ENCODE results near the gene FBXO7.
A peak's percentile ranks its signal among the peaks of the same experiment; 100 is the strongest.

The FBXO7 gene

DNA sequence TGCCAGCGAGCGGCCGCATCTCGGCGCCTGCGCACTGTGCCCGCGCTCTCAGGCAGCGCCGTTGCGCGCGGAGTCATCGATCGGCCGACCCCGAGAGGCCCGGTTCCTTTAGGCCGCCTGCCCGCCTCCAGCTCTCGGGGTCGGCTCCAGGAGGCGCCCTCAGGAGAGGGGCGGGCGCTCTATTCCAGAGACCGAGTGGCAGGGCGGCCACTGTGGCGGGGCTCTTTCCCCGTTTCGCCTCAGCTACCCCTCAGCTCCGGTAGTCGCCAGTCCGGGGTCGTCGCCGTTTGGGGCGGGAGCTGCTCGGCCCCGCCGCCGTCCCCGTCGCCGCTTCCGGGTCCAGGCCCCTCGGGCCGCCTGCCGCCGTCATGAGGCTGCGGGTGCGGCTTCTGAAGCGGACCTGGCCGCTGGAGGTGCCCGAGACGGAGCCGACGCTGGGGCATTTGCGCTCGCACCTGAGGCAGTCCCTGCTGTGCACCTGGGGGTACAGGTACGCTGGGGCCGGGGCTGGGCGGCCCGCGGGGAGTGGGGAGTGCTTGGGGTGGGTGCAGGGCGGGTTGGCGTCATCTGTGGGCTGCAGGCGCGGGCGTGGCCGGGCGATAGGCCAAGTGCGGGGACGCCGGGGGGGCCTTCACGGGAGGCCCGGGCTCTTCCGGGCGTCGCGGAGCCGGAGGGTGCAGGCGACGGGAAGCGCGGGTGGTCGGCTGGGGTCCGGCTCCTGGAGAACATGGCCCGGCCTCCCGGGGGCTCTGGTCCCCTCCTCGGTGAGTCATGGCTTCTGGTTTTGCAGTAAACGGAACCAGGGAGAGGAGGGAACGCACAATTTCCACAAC, at the start of gene FBXO7:
TSS of gene FBXO7 (plus strand) at position 177 of the 833 bp plus-strand sequence. CDS start at position 369, 192 bp downstream.
- TF ChIP-seq, protein P1, sequence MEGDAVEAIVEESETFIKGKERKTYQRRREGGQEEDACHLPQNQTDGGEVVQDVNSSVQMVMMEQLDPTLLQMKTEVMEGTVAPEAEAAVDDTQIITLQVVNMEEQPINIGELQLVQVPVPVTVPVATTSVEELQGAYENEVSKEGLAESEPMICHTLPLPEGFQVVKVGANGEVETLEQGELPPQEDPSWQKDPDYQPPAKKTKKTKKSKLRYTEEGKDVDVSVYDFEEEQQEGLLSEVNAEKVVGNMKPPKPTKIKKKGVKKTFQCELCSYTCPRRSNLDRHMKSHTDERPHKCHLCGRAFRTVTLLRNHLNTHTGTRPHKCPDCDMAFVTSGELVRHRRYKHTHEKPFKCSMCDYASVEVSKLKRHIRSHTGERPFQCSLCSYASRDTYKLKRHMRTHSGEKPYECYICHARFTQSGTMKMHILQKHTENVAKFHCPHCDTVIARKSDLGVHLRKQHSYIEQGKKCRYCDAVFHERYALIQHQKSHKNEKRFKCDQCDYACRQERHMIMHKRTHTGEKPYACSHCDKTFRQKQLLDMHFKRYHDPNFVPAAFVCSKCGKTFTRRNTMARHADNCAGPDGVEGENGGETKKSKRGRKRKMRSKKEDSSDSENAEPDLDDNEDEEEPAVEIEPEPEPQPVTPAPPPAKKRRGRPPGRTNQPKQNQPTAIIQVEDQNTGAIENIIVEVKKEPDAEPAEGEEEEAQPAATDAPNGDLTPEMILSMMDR (IDR thresholded peaks at IDR 0.05) = no peak

DNA sequence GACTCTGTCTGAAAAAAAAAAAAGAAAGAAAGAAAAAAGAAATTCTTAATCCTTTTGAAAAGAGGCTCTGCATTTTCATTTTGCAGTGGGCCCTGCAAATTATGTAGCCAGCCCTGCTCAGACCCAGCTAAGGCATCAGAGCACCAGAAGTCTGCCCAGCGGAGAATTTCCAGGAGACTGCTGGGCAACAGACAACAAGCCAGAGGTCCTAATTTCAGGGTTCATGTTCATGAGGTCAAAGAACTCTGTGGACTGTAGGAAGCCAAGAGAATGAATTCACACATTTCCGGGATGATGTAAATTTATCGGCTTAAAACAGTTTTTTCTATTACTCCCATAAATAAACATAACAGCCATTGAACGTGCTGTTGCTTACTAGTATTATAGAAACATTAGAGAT, 47.7 kb upstream of the FBXO7 start:
- TF ChIP-seq, protein P1 (IDR thresholded peaks at IDR 0.05) = no peak

DNA sequence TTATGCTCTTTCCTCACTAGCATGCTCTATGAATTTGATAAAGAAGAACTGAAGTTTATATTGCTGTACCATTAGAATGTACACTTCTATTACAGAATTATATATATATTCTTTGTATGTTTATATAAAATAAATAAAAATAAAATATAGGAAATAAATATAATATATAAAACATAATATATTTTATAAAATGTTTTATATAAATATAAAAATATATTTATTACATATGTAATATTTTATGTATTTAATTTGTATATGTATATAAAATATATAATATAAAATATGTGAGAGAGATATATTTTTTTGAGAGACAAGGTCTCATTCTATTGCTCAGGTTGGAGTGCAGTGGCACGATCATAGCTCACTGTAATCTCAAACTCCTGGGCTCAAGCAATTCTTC, 44.3 kb upstream of the FBXO7 start:
- TF ChIP-seq, protein P1 (IDR thresholded peaks at IDR 0.05) = no peak

DNA sequence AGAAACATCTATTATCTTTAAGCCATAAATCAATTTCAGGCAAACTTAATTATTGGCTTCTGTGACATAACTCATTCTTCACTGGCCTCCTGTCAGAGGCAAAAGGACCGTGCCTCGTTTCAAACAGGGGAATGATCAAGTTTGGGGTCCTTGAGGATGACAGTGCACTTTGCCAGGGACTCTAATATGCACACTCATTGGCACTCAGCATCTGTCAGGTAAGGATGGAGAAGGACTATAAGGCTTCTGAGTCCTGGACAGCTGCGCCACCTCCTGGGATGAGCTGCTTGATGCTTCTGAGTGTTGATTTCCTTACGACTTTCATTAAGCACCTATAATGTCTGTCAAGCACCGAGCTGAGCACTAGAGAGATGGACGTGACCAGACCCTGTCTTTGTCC, 30.5 kb upstream of the FBXO7 start:
- TF ChIP-seq, protein P1 (IDR thresholded peaks at IDR 0.05) = peak; percentile 61

DNA sequence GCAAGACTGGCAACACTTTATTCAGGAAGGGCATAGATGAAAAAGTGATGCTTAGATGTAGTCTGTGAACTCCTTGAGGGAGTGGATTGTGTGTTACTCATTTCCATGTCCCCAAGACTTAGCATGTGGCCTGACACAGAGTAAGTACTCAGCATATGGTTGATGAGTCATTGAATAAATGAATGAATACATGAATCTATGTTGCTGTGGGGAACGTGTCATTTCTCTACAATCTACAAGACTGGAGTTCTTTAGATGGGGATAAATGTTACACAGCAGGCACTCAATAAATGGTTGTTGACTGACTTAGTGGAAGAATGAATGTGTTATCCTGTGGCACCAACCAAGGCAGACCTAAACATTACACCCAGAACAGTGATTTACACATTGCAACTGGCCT, 28.3 kb upstream of the FBXO7 start:
- TF ChIP-seq, protein P1 (IDR thresholded peaks at IDR 0.05) = no peak

DNA sequence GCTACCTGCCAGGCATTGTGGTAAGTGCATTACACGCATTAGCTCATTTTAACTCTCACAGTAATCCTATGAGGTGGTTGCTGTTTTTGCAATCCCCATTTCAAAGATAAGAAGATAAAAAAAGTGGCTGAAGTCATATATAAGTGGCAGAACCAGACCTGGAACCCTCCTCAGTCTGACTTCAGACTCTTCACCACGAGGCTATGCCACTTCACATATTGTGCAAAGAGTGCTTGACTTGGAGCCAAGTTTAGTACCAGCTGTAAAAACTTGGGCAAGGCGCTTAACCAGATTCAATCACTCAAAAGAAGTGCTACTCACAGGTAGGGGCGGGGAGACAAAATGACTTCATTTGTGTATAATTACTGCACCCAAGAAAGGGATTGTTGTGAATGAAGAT, 25.6 kb upstream of the FBXO7 start:
- TF ChIP-seq, protein P1 (IDR thresholded peaks at IDR 0.05) = no peak

DNA sequence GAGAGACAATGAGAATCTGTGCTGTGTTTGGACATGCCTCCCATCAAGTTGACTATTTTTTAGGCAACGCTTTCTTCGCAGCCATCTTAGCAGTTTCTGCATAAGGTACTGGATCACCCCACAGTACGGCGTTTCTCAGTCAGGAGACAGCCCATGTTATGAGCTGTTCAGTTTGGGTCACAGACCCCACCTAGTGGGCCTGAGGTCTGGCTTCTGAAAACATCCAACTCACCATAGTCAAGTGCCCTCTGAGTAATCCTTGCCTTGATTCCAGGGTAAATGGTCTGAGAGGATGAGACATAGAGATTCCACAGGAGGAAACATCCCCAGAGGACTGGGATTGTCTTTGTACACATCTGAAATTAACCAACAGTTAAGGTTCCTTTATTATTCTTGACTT, 17.6 kb upstream of the FBXO7 start:
- TF ChIP-seq, protein P1 (IDR thresholded peaks at IDR 0.05) = no peak
